ENCODE results near the gene MDH1B.

DNA sequence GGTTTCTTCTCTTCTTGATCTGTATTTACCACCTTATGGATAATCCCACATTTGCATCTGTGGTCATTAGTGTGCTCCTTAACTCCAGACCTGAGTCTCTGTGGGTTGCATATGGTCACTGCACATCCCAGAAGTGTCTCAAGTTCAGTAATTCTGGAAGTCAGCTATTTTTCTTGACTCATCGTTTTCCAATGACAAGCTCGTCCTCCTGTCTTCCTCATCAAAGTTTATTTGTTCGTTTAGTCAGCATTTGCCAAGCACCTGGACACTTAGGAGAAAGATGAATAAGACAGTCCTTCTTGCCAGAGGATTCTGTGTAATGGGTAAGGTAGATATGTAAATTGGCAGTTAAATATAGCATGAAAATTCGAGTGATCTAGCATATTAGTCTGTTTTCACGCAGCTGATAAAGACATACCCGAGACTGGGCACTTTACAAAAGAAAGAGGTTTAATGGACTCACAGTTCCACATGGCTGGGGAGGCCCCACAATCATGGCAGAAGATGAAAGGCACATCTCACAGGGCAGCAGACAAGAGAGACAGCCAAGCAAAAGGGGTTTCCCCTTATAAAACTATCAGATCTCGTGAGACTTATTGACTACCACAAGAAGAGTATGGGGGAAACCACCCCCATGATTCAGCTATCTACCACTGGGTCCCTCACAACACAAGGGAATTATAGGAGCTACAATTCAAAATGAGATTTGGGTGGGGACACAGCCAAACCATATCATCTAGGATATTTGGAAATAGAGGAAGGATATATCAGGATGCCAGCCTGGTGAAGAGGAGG, 19.6 kb upstream of the MDH1B start:
- TF ChIP-seq, protein P1, sequence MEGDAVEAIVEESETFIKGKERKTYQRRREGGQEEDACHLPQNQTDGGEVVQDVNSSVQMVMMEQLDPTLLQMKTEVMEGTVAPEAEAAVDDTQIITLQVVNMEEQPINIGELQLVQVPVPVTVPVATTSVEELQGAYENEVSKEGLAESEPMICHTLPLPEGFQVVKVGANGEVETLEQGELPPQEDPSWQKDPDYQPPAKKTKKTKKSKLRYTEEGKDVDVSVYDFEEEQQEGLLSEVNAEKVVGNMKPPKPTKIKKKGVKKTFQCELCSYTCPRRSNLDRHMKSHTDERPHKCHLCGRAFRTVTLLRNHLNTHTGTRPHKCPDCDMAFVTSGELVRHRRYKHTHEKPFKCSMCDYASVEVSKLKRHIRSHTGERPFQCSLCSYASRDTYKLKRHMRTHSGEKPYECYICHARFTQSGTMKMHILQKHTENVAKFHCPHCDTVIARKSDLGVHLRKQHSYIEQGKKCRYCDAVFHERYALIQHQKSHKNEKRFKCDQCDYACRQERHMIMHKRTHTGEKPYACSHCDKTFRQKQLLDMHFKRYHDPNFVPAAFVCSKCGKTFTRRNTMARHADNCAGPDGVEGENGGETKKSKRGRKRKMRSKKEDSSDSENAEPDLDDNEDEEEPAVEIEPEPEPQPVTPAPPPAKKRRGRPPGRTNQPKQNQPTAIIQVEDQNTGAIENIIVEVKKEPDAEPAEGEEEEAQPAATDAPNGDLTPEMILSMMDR (conservative IDR thresholded peaks at IDR 0.05), result no peak
- no peak for TF ChIP-seq EZH2 (IDR thresholded peaks at IDR 0.05; ENCODE audit: low read depth)

All from PC-9 (cell line).